ENCODE data around the gene BST1.

DNA sequence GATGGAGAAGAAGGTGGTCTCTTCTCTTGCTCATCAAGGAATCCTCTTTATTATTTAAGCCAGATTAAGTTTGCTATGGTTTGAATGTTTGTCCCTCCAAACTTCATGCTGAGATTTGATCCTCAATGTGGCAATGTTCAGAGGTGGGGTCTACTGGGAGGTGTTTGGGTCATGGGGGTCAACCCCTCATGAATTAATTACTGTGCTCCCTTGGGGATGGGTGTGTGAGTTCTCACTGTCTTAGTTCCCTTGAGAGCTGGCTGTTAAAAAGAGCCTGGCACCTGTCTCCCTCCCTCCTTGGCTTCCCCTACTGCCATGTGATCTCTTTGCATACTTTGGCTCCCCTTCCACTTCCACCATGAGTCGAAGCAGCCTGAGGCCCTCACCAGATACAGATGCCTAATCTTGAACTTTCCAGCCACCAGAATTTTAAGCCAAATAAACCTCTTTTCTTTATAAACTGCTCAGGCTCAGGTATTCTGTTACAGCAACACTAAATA is 39.3 kb downstream of the BST1 start:
- TF ChIP-seq CTCF (IDR thresholded peaks at IDR 0.05) (no peak), POLR2AphosphoS5 (IDR thresholded peaks at IDR 0.05) (no peak), POLR2A (IDR thresholded peaks at IDR 0.05) (no peak), EP300 (IDR thresholded peaks at IDR 0.05) (no peak)

Measured in upper lobe of left lung (tissue), 4 donors.